HEK293T (cell line): Measurements from ENCODE around the gene PTPMT1.

Source experiments
- CTCF ChIA-PET: fragments of 350-600 bp; formaldehyde crosslinking; extraction: SDS; loops from one replicate; lab custom pipeline; 2021; ENCODE audit warnings: antibody characterized with exemption, inconsistent platforms; lab: Yijun Ruan, JAX
- POLR2A ChIA-PET: fragments of 350-600 bp; formaldehyde crosslinking; extraction: SDS; loops from one replicate; lab custom pipeline; 2020; ENCODE audit warnings: antibody characterized with exemption, inconsistent platforms; lab: Yijun Ruan, JAX
- DNase-seq: peaks from one replicate; pipeline ENCODE4 v3.0.0; 2012; ENCODE audit warnings: mixed read lengths; ENCODE audit errors: extremely low spot score
- ARNT ChIP-seq: fragments of 450-650 bp; IDR thresholded peaks from 2 replicates; pipeline ENCODE4 v1.6.1; 2017; ENCODE audit warnings: mild to moderate bottlenecking
- BHLHE40 ChIP-seq: fragments of 450-650 bp; IDR thresholded peaks from 2 replicates; pipeline ENCODE4 v1.6.1; 2016; ENCODE audit warnings: mild to moderate bottlenecking, moderate library complexity, borderline replicate concordance
- CTBP1 ChIP-seq: fragments of 450-650 bp; IDR thresholded peaks from 2 replicates; pipeline ENCODE4 v1.6.1; 2016; ENCODE audit warnings: borderline replicate concordance
- ELF4 ChIP-seq: fragments of 450-650 bp; IDR thresholded peaks from 2 replicates; pipeline ENCODE4 v1.6.1; 2017; ENCODE audit warnings: antibody characterized with exemption
- FOXA1 ChIP-seq: fragments of 450-650 bp; IDR thresholded peaks from 2 replicates; pipeline ENCODE4 v1.6.1; 2016; ENCODE audit warnings: mild to moderate bottlenecking
- FOXK2 ChIP-seq: fragments of 450-650 bp; IDR thresholded peaks from 2 replicates; pipeline ENCODE4 v1.6.1; 2016; ENCODE audit warnings: mild to moderate bottlenecking
- FOXM1 ChIP-seq: fragments of 450-650 bp; IDR thresholded peaks from 2 replicates; pipeline ENCODE4 v1.6.1; 2017; ENCODE audit warnings: mild to moderate bottlenecking, borderline replicate concordance
- HDGF ChIP-seq: fragments of 450-650 bp; IDR thresholded peaks from 2 replicates; pipeline ENCODE4 v1.6.1; 2017; ENCODE audit warnings: antibody characterized with exemption, borderline replicate concordance
- L3MBTL2 ChIP-seq: fragments of 450-650 bp; conservative IDR thresholded peaks from 2 replicates; pipeline ENCODE4 v1.6.1; 2016; ENCODE audit warnings: mild to moderate bottlenecking
- LEF1 ChIP-seq: fragments of 450-650 bp; IDR thresholded peaks from 2 replicates; pipeline ENCODE4 v1.6.1; 2017; ENCODE audit warnings: mild to moderate bottlenecking, borderline replicate concordance
- NFRKB ChIP-seq: fragments of 450-650 bp; IDR thresholded peaks from 2 replicates; pipeline ENCODE4 v1.6.1; 2016; ENCODE audit warnings: mild to moderate bottlenecking, moderate library complexity
- SP1 ChIP-seq: fragments of 450-650 bp; IDR thresholded peaks from 2 replicates; pipeline ENCODE4 v1.6.1; 2017
- SUZ12 ChIP-seq: fragments of 450-650 bp; IDR thresholded peaks from 2 replicates; pipeline ENCODE4 v1.6.1; 2016; ENCODE audit warnings: mild to moderate bottlenecking
- TARDBP ChIP-seq: fragments of 450-650 bp; IDR thresholded peaks from 2 replicates; pipeline ENCODE4 v1.6.1; 2016
- ZNF384 ChIP-seq: fragments of 450-650 bp; IDR thresholded peaks from 2 replicates; pipeline ENCODE4 v1.6.1; 2016
- TF ChIP-seq, protein P1 (sequence below): fragments of 450-650 bp; IDR thresholded peaks from 2 replicates; pipeline ENCODE4 v1.6.1; 2016

PTPMT1 gene

DNA sequence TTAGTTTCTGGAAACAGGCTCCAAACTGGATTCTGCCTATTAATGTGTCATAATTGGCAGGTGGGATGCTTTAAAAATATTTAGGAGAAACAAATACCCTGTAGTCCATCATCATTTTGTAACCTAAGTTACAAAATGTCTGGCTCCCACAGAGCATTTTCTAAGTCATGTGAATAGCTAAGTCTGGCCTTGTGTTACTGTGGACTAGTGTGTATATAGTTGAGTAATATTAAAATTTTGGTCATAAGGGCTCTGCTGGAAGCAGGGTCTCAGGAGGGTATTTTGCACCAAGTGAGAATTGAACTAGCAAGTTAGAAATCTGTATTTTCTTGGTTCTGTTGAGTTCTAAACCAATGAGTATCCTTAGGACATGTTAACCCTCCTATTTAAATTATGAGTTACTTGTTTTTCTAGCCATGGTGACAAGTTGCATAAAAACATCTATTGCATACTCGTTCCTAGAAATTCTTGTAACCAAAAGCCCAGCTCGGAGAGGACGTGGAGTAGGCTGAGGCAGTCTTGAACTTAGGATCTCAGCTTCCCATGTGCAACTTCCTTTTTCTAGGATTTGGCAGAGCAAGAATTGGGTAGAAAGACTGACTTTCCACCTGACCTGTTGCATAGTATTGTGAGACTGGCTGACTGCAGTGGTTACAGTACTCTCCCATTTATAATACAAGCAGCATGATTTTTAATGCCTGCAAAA is 5.4 kb downstream of the PTPMT1 start:
- TF ChIP-seq, protein P1, sequence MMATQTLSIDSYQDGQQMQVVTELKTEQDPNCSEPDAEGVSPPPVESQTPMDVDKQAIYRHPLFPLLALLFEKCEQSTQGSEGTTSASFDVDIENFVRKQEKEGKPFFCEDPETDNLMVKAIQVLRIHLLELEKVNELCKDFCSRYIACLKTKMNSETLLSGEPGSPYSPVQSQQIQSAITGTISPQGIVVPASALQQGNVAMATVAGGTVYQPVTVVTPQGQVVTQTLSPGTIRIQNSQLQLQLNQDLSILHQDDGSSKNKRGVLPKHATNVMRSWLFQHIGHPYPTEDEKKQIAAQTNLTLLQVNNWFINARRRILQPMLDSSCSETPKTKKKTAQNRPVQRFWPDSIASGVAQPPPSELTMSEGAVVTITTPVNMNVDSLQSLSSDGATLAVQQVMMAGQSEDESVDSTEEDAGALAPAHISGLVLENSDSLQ, result no peak
- no peak for TF ChIP-seq LEF1
- no peak for TF ChIP-seq BHLHE40
- no peak for TF ChIP-seq HDGF
- no peak for TF ChIP-seq FOXA1
- no peak for TF ChIP-seq TARDBP
- TF ChIP-seq L3MBTL2, result no peak
- TF ChIP-seq ELF4, result no peak
- no peak for TF ChIP-seq CTBP1
- TF ChIP-seq FOXM1, result no peak
- TF ChIP-seq ARNT, result no peak
- no peak for TF ChIP-seq SP1
- TF ChIP-seq NFRKB, result no peak
- no peak for TF ChIP-seq ZNF384
- no peak for TF ChIP-seq SUZ12
- TF ChIP-seq FOXK2, result no peak
- ChIA-PET POLR2A (no interaction called here), CTCF (no interaction called here)

DNA sequence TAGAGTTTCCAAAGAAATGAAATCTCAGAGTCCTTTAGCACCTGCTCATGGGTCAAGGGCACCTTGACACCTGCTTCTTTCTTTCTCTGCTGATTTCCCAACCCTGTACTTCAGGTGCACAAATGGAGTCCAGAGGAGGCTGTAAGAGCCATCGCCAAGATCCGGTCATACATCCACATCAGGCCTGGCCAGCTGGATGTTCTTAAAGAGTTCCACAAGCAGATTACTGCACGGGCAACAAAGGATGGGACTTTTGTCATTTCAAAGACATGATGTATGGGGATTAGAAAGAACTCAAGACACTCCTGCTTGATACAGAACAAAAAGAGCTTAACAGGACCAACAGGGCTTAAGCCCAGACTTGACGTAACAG is 5.9 kb downstream of the PTPMT1 start:
- no peak for DNase-seq
- CTCF ChIA-PET, result no interaction called here
- TF ChIP-seq FOXA1 (no peak), CTBP1 (no peak), HDGF (no peak), FOXM1 (no peak), SP1 (no peak), BHLHE40 (no peak), SUZ12 (no peak), L3MBTL2 (no peak), FOXK2 (no peak)
- POLR2A ChIA-PET, result no interaction called here

More for the DNA sequence above, 5.4 kb downstream of the PTPMT1 start:
- DNase-seq, result no peak

DNA sequence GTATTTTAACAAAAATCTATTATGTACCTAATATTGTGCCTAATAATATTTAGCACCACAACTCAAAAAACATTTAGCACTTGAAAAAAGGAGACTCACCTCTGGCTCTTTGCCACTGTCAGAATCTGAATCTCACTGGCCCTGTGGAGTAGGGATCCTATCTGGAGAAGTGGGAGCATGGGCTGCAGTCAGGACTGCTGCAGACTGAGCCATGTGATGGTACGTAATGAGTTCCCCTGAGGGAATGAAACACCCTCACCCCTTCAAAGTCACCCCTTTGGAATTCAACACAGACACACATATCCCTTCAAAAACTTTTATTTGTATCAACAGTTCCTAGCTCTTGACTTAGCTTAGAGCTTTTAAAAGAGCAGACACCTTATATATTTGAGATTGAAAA is 6.5 kb downstream of the PTPMT1 start:
- ChIA-PET POLR2A (no interaction called here), CTCF (no interaction called here)
- TF ChIP-seq FOXK2, result no peak
- TF ChIP-seq ARNT, result no peak
- no peak for TF ChIP-seq FOXA1
- TF ChIP-seq LEF1, result no peak
- TF ChIP-seq NFRKB, result no peak

DNA sequence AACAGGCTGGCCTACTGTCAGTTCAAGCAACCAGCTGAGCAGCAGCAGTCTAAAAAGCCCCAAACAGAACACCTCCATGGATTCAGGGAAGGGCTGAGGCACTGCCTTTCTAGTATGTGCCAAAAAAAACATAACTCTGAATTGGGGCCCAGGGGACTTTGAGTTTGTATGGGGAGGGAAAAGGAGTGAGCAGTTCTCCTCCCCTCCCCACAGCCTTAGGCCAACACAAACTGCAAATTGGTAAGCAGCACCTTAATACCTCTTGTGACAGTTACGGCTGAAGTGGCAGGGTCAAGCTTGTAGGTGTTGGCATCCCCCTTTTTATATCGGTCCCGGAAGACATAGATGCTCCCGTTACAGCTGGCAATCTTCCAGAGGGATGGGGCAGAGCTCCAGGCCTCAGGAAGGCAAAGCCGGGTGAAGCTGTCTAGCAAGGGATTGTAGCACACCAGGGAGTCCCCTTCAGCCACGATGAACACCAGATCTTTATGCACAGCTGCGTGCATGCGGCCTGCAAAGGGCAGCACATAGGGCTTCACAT is 7.4 kb downstream of the PTPMT1 start:
- no peak for DNase-seq
- ChIA-PET CTCF (no interaction called here), POLR2A (no interaction called here)
- TF ChIP-seq FOXA1 (no peak), L3MBTL2 (no peak), FOXK2 (no peak), SUZ12 (no peak)
- TF ChIP-seq, protein P1, result no peak

More for the DNA sequence above, 6.5 kb downstream of the PTPMT1 start:
- DNase-seq, result no peak

DNA sequence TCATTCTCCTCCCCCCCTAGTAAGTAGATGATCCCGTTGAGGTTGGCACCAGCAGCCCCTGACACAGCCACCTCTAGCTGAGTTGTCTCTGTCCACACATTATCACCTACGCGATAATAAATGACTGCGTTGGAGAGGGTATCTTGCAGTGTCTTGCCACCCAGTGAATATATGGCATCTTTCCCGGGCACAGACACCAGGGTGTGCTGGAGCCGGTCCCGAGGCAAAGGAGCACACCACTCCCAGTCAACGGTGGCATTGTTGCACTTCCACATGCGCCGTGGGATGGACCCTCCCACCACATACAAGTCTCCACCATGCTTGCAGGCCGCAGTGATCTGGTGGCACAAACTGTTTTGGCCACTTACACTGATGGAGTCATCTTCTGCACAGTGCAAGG is 7.9 kb downstream of the PTPMT1 start:
- CTCF ChIA-PET, result no interaction called here
- TF ChIP-seq ELF4 (no peak), NFRKB (no peak), BHLHE40 (no peak)
- no peak for DNase-seq
- POLR2A ChIA-PET, result interaction anchor here (1.2 kb wide), 1 partner anchor 8 kb away, joined by 8 read pairs; the partner anchor contains the start of gene PTPMT1

DNA sequence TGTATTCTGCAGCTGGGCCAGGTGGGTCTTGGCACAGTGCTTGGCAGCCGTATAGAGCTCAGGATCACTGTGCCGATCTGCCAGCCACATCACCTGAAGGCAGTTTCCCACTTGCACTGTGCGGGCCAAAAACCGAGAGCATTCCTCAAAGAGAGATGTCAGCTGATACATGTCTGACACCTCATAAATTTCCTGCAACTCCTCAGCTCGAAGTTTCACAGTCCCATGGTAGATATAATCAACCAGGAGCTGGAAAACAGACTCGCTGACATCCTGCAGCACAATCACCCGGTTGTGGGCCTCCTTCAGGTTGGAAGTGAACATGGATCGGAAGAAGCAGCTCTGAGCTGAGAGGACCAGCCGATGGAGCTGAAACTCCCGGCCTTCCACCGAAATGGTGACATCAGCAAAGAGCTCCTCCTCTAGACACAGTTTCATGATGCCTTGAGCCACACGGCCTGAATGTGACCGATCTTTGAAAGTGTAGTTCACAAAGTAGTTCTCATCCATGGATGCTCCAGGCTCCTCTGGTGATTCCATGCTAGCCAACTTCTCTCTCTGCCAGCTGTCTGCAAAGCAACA is 12.2 kb downstream of the PTPMT1 start:
- TF ChIP-seq CTBP1 (no peak), ELF4 (no peak), SP1 (no peak), NFRKB (no peak), BHLHE40 (no peak), ARNT (no peak), L3MBTL2 (no peak)
- TF ChIP-seq, protein P1, result no peak
- POLR2A ChIA-PET, result interaction anchor here (1.4 to 3.6 kb wide), 3 partner anchors 12 to 81 kb away, joined by 3 to 20 read pairs (median 3); partner anchors contain the start of gene PTPMT1
- DNase-seq, result no peak
- CTCF ChIA-PET, result interaction anchor here (0.6 kb wide), 1 partner anchor 342 kb away, joined by 5 read pairs; no protein-coding TSS in a partner anchor
